Breast epithelium (tissue), 3 donors: ENCODE results near the gene CHRNG.

Experiments
- CTCF ChIP-seq, 3 donors: fragments of 450-650 bp; IDR thresholded peaks; one replicate each; pipeline ENCODE4 v1.5.1; 2016 to 2017; ENCODE audit warnings: antibody characterized with exemption in 3 of 3, mild to moderate bottlenecking in 3 of 3, moderate library complexity in 3 of 3
- POLR2A ChIP-seq: fragments of 450-650 bp; IDR thresholded peaks from one replicate; pipeline ENCODE4 v1.6.1; 2016; ENCODE audit warnings: antibody characterized with exemption, mild to moderate bottlenecking, moderate library complexity
- POLR2AphosphoS5 ChIP-seq, 3 donors: sonication (generic); formaldehyde crosslinking; IDR thresholded peaks; one replicate each; pipeline ENCODE4 v1.6.1; 2017; ENCODE audit warnings: antibody characterized with exemption in 3 of 3

GRCh38 chr2:232576995-232577394 is 37.5 kb downstream of the CHRNG start:
- no peak for TF ChIP-seq CTCF (IDR thresholded peaks at IDR 0.05)
- no peak for TF ChIP-seq POLR2AphosphoS5 (IDR thresholded peaks at IDR 0.05)
- TF ChIP-seq POLR2A: no peak
